Amygdala (tissue), 56 donors: Measurements from ENCODE around the gene TRPM2.

ENCODE experiments used
- DNase-seq, 56 donors: peaks; one replicate each; lab custom pipeline; 2025; lab: John Stamatoyannopoulos, UW

Gene TRPM2

GRCh38 chr21:44423941-44424607, 70.7 kb downstream of the TRPM2 start:
- DNase-seq = no peak

- DNase-seq = no peak
Observed at GRCh38 chr21:44424608-44425306, 71.3 kb downstream of the TRPM2 start.

GRCh38 chr21:44425307-44425894, 72.0 kb downstream of the TRPM2 start:
- DNase-seq = no peak

GRCh38 chr21:44425895-44426662, 72.7 kb downstream of the TRPM2 start:
- DNase-seq = no peak

GRCh38 chr21:44426663-44427191, 73.3 kb downstream of the TRPM2 start:
- DNase-seq = no peak

GRCh38 chr21:44427241-44428120, 74.1 kb downstream of the TRPM2 start:
- no peak for DNase-seq

- peak in 1 of 56 donors; percentile 60 for DNase-seq
Observed at GRCh38 chr21:44428281-44428960, 75.0 kb downstream of the TRPM2 start.

GRCh38 chr21:44429894-44430293, 76.5 kb downstream of the TRPM2 start:
- DNase-seq = no peak

GRCh38 chr21:44431300-44431699, 77.9 kb downstream of the TRPM2 start:
- no peak for DNase-seq

GRCh38 chr21:44432841-44433790, 79.7 kb downstream of the TRPM2 start:
- DNase-seq = no peak

- no peak for DNase-seq
Observed at GRCh38 chr21:44433791-44434567, 80.6 kb downstream of the TRPM2 start.

GRCh38 chr21:44434568-44434925, 81.1 kb downstream of the TRPM2 start:
- no peak for DNase-seq

- no peak for DNase-seq
Observed at GRCh38 chr21:44434936-44435635, 81.7 kb downstream of the TRPM2 start.

- no peak for DNase-seq
Observed at GRCh38 chr21:44436111-44436611, 82.7 kb downstream of the TRPM2 start.

GRCh38 chr21:44436958-44437357, 83.5 kb downstream of the TRPM2 start:
- DNase-seq = no peak

GRCh38 chr21:44437371-44437695, 83.9 kb downstream of the TRPM2 start:
- DNase-seq = no peak
